ENCODE data around the gene SNX10.

DNA sequence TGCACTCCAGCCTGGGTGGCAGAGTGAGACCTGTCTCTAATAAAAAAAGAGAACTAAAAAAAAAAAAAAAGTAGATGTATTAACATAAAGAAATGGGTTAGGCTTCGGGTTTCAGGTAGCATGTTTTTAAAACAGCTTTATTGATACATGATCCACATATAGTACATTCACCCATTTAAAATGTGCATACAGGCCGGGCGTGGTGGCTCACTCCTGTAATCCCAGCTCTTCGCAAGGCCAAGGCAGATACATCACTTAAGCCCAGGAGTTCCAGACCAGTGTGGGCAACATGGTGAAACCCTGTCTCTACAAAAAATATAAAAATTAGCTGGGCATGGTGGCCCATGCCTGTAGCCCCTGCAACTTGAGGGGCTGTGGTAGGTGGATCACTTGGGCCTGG is 39.5 kb downstream of the SNX10 start:
- TF ChIP-seq, protein P1, sequence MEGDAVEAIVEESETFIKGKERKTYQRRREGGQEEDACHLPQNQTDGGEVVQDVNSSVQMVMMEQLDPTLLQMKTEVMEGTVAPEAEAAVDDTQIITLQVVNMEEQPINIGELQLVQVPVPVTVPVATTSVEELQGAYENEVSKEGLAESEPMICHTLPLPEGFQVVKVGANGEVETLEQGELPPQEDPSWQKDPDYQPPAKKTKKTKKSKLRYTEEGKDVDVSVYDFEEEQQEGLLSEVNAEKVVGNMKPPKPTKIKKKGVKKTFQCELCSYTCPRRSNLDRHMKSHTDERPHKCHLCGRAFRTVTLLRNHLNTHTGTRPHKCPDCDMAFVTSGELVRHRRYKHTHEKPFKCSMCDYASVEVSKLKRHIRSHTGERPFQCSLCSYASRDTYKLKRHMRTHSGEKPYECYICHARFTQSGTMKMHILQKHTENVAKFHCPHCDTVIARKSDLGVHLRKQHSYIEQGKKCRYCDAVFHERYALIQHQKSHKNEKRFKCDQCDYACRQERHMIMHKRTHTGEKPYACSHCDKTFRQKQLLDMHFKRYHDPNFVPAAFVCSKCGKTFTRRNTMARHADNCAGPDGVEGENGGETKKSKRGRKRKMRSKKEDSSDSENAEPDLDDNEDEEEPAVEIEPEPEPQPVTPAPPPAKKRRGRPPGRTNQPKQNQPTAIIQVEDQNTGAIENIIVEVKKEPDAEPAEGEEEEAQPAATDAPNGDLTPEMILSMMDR (optimal IDR thresholded peaks at IDR 0.05 in 1 of 3, IDR thresholded peaks at IDR 0.05 in 1 of 3, conservative IDR thresholded peaks at IDR 0.05 in 1 of 3; ENCODE audit: extremely low read depth in 1 of 3, insufficient read depth in 2 of 3, low read length in 3 of 3) = no peak
- TF ChIP-seq EZH2 (IDR thresholded peaks at IDR 0.05; ENCODE audit: low read length) = no peak

All from keratinocyte (primary cell).